ENCODE measurements around the gene MSH6.
"Not testable (repeated sequence)": the region's sequence is repeated elsewhere in the genome, so short reads cannot be mapped to it uniquely, and the experiment has no call there.

The MSH6 gene

DNA sequence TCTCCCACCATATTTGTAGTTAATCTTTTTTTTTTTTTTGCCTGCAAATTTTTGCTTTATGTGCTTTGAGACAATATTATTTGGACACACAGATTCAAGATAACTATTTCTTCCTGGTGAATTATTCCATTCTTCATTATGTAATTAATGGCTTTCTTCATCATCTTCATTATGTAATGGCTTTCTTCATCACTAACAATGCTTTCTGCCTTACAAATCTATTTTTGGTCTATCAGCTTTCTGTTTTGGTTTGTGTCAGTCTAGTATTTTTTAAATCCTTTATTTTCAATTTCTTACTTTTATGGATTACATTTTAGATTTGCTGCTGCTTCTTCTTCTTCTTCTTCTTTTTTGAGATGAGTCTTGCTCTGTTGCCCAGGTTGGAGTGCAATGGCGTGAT, 60.5 kb downstream of the MSH6 start:
- in situ Hi-C loops (cut with MboI; ENCODE audit: low sequenced_read_pairs): no loop called here

DNA sequence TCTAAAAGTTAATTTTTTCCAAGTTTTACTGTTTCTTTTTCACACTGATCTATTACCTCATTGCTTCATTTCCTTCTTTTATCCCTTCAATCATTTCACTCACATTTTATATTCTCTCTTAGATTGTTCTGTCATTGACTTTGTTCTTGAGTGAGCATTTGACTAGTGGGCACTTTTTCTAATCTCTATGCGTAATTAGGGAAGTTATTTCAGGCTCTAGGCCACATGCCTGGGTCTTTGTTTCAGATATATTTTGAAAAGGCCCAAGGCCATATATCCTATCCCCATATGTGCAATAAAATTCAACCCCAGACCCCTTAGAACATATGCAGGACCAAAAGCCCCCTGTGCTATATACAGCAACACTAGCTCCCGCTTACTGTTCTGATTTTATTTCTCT, 61.2 kb downstream of the MSH6 start:
- in situ Hi-C loops (cut with MboI; ENCODE audit: low sequenced_read_pairs): no loop called here

DNA sequence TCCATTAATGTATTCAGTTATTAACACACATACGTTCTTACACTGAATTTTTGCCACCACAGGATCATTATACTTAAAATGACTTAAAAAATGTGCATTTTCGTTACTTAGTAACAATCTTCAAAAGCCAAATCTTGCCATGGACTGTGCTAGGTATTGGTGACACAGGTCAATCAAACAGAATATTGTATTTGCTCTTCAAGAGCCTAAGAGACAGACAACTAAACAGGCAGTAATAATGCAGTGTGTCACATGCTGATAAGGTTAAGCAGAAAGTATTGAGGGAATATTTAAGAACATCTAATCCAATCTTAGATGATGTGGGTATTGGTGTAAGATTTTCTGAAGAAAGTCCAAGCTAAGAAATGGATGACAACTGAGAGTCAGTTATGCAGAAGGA, 66.4 kb downstream of the MSH6 start:
- in situ Hi-C loops (cut with MboI; ENCODE audit: low sequenced_read_pairs): no loop called here

DNA sequence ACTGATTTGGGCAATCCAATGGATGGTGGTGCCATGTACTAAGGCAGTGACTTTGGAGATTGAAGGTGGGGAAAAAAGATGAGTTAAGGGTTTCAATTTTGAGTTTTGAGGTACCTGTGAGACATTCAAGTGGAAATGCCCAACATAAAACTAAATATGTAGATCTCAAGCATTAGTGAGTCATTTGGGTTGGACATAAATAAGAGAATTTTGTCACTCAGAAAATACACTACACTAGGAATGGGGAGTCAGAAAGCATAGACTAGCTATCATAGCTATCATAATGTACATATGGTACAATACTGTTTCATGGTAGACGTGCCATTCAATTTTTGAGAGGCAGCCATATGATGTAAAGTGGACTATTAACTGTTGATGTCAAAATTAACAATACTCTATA, 67.3 kb downstream of the MSH6 start:
- in situ Hi-C loops (cut with MboI; ENCODE audit: low sequenced_read_pairs): no loop called here

DNA sequence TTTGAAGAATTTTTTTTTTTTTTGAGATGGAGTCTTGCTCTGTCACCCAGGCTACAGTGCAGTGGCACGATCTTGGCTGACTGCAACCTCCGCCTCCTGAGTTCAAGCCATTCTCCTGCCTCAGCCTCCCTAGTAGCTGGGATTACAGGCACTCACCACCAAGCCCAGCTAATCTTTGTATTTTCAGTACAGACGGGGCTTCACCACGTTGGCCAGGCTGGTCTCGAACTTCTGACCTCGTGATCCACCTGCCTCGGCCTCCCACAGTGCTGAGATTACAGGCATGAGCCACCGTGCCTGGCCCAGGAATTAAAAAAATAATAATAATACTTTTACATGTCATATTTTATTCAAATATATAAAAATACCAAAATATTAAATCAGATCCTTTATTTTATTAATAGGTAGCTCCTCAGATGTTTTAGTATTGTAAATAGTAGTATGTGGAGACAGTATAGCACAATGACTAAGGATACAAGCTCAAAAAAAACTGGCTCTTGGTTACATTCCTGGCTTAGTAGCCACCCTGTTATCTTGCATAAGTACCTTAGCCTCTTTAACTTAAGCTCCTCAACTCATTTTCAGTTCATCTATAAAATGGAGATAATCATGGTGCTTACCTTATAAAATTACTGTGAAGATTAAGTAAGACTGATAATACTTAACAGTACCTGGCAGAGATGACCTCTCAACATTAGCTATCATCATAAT, 70.3 kb downstream of the MSH6 start:
- in situ Hi-C loops (cut with MboI; ENCODE audit: low sequenced_read_pairs): not testable (repeated sequence)
